Muscle of arm (tissue), 12 donors: Measurements from ENCODE around the gene COL11A2. TPM values are rescaled to one million over a fixed set of nuclear protein-coding genes. Genes with fewer than 3 reads are reported as not detected.
"Not testable (repeated sequence)": the region's sequence is repeated elsewhere in the genome, so short reads cannot be mapped to it uniquely, and the experiment has no call there.

ENCODE experiments used
- DNase-seq: peaks from one replicate; pipeline ENCODE4 v3.0.0-alpha.2; 2013
- polyA plus RNA-seq, 12 donors: library from polyadenylated mRNA; unstranded; fragments of 120-200 nt; gene quantifications; one replicate each; pipeline ENCODE4 v1.2.1, GENCODE V29; 2013; ENCODE audit not compliant: insufficient read length in 12 of 12

COL11A2 gene
- polyA plus RNA-seq, 12 donors, result 32.4 to 120 (median 49.2) TPM; not detected in 1

GRCh38 chr6:33161354-33162331, 30.6 kb downstream of the COL11A2 start:
- peak; percentile 81 for DNase-seq

GRCh38 chr6:33160728-33161344, 31.4 kb downstream of the COL11A2 start:
- peak; percentile 66 for DNase-seq

- no peak for DNase-seq
Observed at GRCh38 chr6:33160096-33160495, 32.2 kb downstream of the COL11A2 start.

GRCh38 chr6:33156964-33157363, 35.3 kb downstream of the COL11A2 start:
- no peak for DNase-seq

GRCh38 chr6:33156561-33156960, 35.7 kb downstream of the COL11A2 start:
- DNase-seq, result no peak

- no peak for DNase-seq
Observed at GRCh38 chr6:33154349-33154748, 37.9 kb downstream of the COL11A2 start.

- DNase-seq, result no peak
Observed at GRCh38 chr6:33151050-33151449, 41.2 kb downstream of the COL11A2 start.

GRCh38 chr6:33150560-33150959, 41.7 kb downstream of the COL11A2 start:
- DNase-seq, result not testable (repeated sequence)

- DNase-seq, result peak; percentile 48
Observed at GRCh38 chr6:33147807-33148666, 44.2 kb downstream of the COL11A2 start.

GRCh38 chr6:33144373-33144772, 47.9 kb downstream of the COL11A2 start:
- DNase-seq, result no peak

GRCh38 chr6:33143113-33143770, 49.0 kb downstream of the COL11A2 start:
- no peak for DNase-seq

- DNase-seq, result no peak
Observed at GRCh38 chr6:33142501-33143070, 49.7 kb downstream of the COL11A2 start.

GRCh38 chr6:33140556-33140955, 51.7 kb downstream of the COL11A2 start:
- no peak for DNase-seq

GRCh38 chr6:33139596-33140206, 52.6 kb downstream of the COL11A2 start:
- no peak for DNase-seq

GRCh38 chr6:33136310-33136900, 55.9 kb downstream of the COL11A2 start:
- DNase-seq, result no peak

GRCh38 chr6:33132081-33132524, 60.2 kb downstream of the COL11A2 start:
- no peak for DNase-seq

GRCh38 chr6:33128318-33128717, 63.9 kb downstream of the COL11A2 start:
- DNase-seq, result no peak

GRCh38 chr6:33126101-33126714, 66.1 kb downstream of the COL11A2 start:
- no peak for DNase-seq

- DNase-seq, result no peak
Observed at GRCh38 chr6:33124947-33125346, 67.3 kb downstream of the COL11A2 start.

GRCh38 chr6:33124525-33124901, 67.8 kb downstream of the COL11A2 start:
- no peak for DNase-seq
